NB4 (cell line): ENCODE results near the gene MRM2.

Experiments
- DNase-seq: peaks from one replicate; pipeline ENCODE4 v3.0.0; 2010; ENCODE audit warnings: low read depth
- H3K4me3 ChIP-seq: one replicate; pipeline ENCODE4 v1.5.1; 2011; ENCODE audit warnings: mild to moderate bottlenecking, low read depth, low read length, moderate library complexity
- MYC ChIP-seq: IDR thresholded peaks from 2 replicates; pipeline ENCODE4 v1.6.1; 2011; ENCODE audit warnings: low read depth, low read length
- POLR2A ChIP-seq: IDR thresholded peaks from 2 replicates; pipeline ENCODE4 v1.6.1; 2011; ENCODE audit warnings: mild to moderate bottlenecking; ENCODE audit not compliant: insufficient read length; ENCODE audit errors: extremely low read depth
- TF ChIP-seq, protein P1 (sequence below): IDR thresholded peaks from 2 replicates; pipeline ENCODE4 v1.6.1; 2011; ENCODE audit warnings: low read depth, low read length
- TF ChIP-seq, protein P2 (sequence below): IDR thresholded peaks from one replicate; pipeline ENCODE4 v1.5.1; 2012; ENCODE audit warnings: low read depth, low read length

Gene MRM2

DNA sequence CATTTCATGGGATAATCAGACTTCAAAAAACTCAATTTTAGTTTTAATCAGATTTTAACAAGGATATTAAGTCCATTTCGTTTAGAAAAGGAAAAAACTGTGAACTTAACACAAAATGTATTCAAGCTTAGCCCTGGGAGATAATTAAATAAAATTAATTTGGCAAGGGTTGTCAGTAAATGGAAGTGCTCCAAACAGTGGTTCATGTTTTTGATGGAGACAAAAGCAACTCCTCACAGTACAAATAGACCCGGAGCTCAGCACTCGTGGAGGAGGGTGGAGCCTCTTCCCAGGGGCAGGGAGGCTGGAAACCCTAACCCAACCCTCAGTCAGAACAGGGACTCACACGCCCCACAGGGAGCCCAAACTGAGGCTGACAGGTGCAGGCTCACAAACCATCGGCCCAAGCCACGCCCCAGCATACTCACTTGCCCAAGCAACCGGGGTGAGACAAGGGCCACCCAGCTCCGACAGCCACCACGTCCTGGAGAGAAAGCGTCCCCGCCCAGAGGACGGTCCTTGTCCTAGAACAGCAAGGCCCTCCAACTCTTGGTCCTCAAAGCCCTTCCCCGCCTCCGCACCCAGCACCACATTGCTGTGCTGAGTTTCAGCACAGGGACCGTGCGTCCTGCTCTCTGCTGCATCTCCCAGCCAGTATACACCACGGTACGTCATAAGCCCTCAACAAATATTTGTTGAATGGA lies 49.0 kb downstream of the MRM2 start:
- no peak for DNase-seq
- no peak overlapping the region for H3K4me3 ChIP-seq
- TF ChIP-seq, protein P1, sequence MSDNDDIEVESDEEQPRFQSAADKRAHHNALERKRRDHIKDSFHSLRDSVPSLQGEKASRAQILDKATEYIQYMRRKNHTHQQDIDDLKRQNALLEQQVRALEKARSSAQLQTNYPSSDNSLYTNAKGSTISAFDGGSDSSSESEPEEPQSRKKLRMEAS: no peak

DNA sequence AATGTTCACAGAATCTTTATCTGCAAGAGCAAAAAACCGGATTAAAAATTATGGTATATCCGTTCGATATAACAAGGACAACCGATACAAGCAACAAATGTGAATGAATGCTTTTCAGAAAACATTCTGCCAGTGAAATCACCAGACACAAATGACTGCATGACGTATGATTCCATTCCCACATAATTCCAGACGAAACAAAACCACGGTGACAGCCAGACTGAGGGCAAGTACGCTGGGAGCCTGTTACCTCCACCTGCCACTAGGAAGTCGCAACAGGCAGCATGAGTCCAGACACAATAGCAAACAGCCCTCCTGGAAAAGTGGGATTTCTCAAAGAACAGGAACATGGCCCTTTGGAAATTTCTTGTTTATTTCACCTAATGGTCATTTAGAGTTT lies 51.0 kb downstream of the MRM2 start:
- H3K4me3 ChIP-seq: no peak overlapping the region
- no peak for TF ChIP-seq POLR2A
- TF ChIP-seq MYC: no peak
- TF ChIP-seq, protein P1: no peak
- TF ChIP-seq, protein P2, sequence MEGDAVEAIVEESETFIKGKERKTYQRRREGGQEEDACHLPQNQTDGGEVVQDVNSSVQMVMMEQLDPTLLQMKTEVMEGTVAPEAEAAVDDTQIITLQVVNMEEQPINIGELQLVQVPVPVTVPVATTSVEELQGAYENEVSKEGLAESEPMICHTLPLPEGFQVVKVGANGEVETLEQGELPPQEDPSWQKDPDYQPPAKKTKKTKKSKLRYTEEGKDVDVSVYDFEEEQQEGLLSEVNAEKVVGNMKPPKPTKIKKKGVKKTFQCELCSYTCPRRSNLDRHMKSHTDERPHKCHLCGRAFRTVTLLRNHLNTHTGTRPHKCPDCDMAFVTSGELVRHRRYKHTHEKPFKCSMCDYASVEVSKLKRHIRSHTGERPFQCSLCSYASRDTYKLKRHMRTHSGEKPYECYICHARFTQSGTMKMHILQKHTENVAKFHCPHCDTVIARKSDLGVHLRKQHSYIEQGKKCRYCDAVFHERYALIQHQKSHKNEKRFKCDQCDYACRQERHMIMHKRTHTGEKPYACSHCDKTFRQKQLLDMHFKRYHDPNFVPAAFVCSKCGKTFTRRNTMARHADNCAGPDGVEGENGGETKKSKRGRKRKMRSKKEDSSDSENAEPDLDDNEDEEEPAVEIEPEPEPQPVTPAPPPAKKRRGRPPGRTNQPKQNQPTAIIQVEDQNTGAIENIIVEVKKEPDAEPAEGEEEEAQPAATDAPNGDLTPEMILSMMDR: no peak
- no peak for DNase-seq

DNA sequence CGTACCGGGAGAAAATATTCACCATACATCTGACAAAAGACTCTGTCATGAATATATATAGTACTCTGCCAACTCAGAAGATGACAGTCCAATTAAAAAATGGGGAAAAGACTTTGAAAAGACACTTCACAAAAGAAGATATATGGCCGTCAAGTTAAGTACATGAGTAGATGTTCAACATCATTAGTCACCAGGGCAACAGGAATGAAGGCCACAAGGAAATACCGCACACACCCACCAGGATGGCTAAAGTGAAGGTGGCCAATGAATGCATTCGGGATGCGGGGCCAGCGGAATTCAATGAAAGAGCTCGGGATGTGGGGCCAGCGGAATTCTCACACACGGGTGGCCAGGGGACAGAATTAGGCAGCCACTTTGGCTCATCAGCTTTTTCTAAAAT lies 51.5 kb downstream of the MRM2 start:
- no peak overlapping the region for H3K4me3 ChIP-seq
- TF ChIP-seq MYC (no peak), POLR2A (no peak)
- TF ChIP-seq, protein P1: no peak
- TF ChIP-seq, protein P2: no peak
- DNase-seq: no peak

DNA sequence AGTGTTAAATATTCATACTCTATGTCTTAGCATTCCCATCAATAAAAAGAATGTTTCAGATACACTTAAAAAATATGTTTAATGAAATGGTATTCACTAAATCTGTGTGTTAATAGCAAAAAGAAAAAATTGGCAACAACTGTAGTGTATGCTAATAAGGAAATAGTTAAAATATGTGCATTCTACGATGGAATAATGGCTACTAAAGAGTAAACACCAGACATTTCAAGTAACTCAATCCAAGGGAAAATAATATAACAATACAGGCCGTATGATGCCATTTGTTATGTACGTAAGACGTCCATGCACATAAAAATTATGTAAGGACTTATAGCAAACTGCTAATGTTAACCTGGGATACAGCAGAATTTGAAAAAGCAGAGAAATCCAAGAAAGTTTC lies 55.8 kb downstream of the MRM2 start:
- TF ChIP-seq, protein P1: no peak
- H3K4me3 ChIP-seq: no peak overlapping the region
- DNase-seq: no peak

DNA sequence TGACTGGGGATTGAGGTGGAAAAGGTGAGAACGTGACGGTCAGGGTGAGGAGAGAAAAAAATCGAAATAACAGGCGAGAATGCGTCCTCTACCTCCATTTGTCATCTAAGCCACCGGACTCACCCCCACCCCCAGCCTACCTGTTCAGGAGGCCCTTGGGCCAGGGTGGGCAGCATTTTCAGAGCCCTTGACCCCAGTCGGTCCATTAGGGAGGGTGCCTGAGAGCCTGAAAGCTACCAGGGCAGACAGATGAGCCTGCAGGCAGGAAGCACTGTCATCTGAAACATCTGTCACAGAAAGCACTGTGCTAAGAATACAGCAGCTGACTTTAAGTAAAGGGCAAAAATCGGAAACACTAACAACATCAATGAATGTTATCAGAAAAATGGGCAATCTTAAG lies 56.3 kb downstream of the MRM2 start:
- TF ChIP-seq, protein P1: no peak
- no peak for TF ChIP-seq POLR2A
- TF ChIP-seq, protein P2: no peak
- no peak for TF ChIP-seq MYC
- no peak for DNase-seq
- no peak overlapping the region for H3K4me3 ChIP-seq
